Stimulated activated CD4-positive, alpha-beta T cell treated with anti-CD3 and anti-CD28 coated beads, Interleukin-2, amount 100 ng/mL, for 48 hours (primary cell): ENCODE results near the gene CADPS2.

Source experiments
- DNase-seq, 2 donors: peaks; one replicate each; pipeline ENCODE4 v3.0.0-alpha.2; 2020

The CADPS2 gene

GRCh38 chr7:122588621-122589020 is 297.6 kb downstream of the CADPS2 start:
- DNase-seq: no peak

GRCh38 chr7:122584676-122585251 is 301.5 kb downstream of the CADPS2 start:
- DNase-seq: no peak

- DNase-seq: no peak
These were observed 307.9 kb downstream of the CADPS2 start for GRCh38 chr7:122578350-122578749.

- DNase-seq: no peak
These were observed 308.7 kb downstream of the CADPS2 start for GRCh38 chr7:122577449-122578003.

- no peak for DNase-seq
These were observed 313.6 kb downstream of the CADPS2 start for GRCh38 chr7:122572706-122573105.

GRCh38 chr7:122561326-122561725 is 324.9 kb downstream of the CADPS2 start:
- no peak for DNase-seq

- DNase-seq: no peak
These were observed 329.3 kb downstream of the CADPS2 start for GRCh38 chr7:122556873-122557542.

GRCh38 chr7:122556219-122556618 is 330.0 kb downstream of the CADPS2 start:
- DNase-seq: no peak

GRCh38 chr7:122553761-122554160 is 332.5 kb downstream of the CADPS2 start:
- DNase-seq: no peak

- DNase-seq: no peak
These were observed 333.5 kb downstream of the CADPS2 start for GRCh38 chr7:122552769-122553168.

GRCh38 chr7:122550545-122550944 is 335.7 kb downstream of the CADPS2 start:
- DNase-seq: no peak

- no peak for DNase-seq
These were observed 336.7 kb downstream of the CADPS2 start for GRCh38 chr7:122549578-122549977.

GRCh38 chr7:122546496-122546895 is 339.8 kb downstream of the CADPS2 start:
- no peak for DNase-seq

GRCh38 chr7:122544463-122544862 is 341.8 kb downstream of the CADPS2 start:
- DNase-seq: no peak

GRCh38 chr7:122543891-122544290 is 342.4 kb downstream of the CADPS2 start:
- no peak for DNase-seq

- no peak for DNase-seq
These were observed 343.1 kb downstream of the CADPS2 start for GRCh38 chr7:122543166-122543565.

GRCh38 chr7:122535086-122535485 is 351.2 kb downstream of the CADPS2 start:
- no peak for DNase-seq

GRCh38 chr7:122532406-122533269 is 353.6 kb downstream of the CADPS2 start:
- DNase-seq: no peak

GRCh38 chr7:122528879-122529481 is 357.3 kb downstream of the CADPS2 start:
- no peak for DNase-seq

GRCh38 chr7:122525355-122525754 is 360.9 kb downstream of the CADPS2 start:
- DNase-seq: no peak

GRCh38 chr7:122521767-122522166 is 364.5 kb downstream of the CADPS2 start:
- no peak for DNase-seq

- DNase-seq: no peak
These were observed 365.2 kb downstream of the CADPS2 start for GRCh38 chr7:122520971-122521555.

GRCh38 chr7:122518488-122518887 is 367.8 kb downstream of the CADPS2 start:
- DNase-seq: no peak
